Fibroblast of lung (primary cell): ENCODE results near the gene CT47C1. TPM values are rescaled to one million over a fixed set of nuclear protein-coding genes. Genes with fewer than 3 reads are reported as not detected.

Experiments used
- DNase-seq, 2 donors: peaks; one replicate each; pipeline versions ENCODE4 v3.0.0 to v3.0.0-alpha.2; 2010; ENCODE audit warnings: low read depth in 2 of 2
- H2AFZ ChIP-seq: 2 replicates; pipeline ENCODE4 v1.5.1; 2012; ENCODE audit warnings: low read length, control low read depth, inconsistent platforms
- H3K27ac ChIP-seq: 2 replicates; pipeline ENCODE4 v1.5.1; 2011; ENCODE audit warnings: low read length, control low read depth; ENCODE audit not compliant: insufficient read depth
- H3K27me3 ChIP-seq: 2 replicates; pipeline ENCODE4 v1.5.1; 2011; ENCODE audit warnings: mild to moderate bottlenecking, low read length; ENCODE audit not compliant: control insufficient read depth, insufficient read depth
- H3K36me3 ChIP-seq: 2 replicates; pipeline ENCODE4 v1.5.1; 2011; ENCODE audit warnings: low read length; ENCODE audit not compliant: control insufficient read depth, insufficient read depth
- H3K4me1 ChIP-seq: 2 replicates; pipeline ENCODE4 v1.5.1; 2011; ENCODE audit warnings: low read length; ENCODE audit not compliant: control insufficient read depth, insufficient read depth; ENCODE audit errors: extremely low read depth
- H3K4me2 ChIP-seq: 2 replicates; pipeline ENCODE4 v1.5.1; 2011; ENCODE audit warnings: low read length, control low read depth; ENCODE audit not compliant: insufficient read depth; ENCODE audit errors: extremely low read depth
- H3K4me3 ChIP-seq, 4 experiments: fragments of 200-600 bp in 1 of 4; sonication (generic) in 1 of 4; replicated peaks in 1 of 4; 2 replicates each; pipeline ENCODE4 v1.5.1; 2011 to 2016; ENCODE audit warnings: low read length in 4 of 4, low read depth in 3 of 4, mild to moderate bottlenecking in 3 of 4, control low read depth in 2 of 4, inconsistent platforms in 1 of 4, mixed read lengths in 1 of 4; ENCODE audit not compliant: insufficient read depth in 1 of 4; ENCODE audit errors: control extremely low read depth in 1 of 4
- H3K79me2 ChIP-seq: 2 replicates; pipeline ENCODE4 v1.5.1; 2012; ENCODE audit warnings: mild to moderate bottlenecking, low read length, inconsistent platforms; ENCODE audit not compliant: control insufficient read depth, insufficient read depth
- H3K9ac ChIP-seq: 2 replicates; pipeline ENCODE4 v1.5.1; 2011; ENCODE audit warnings: mild to moderate bottlenecking, low read length, control low read depth; ENCODE audit not compliant: insufficient read depth
- H3K9me3 ChIP-seq: 2 replicates; pipeline ENCODE4 v1.5.1; 2012; ENCODE audit warnings: low read depth, low read length; ENCODE audit not compliant: control insufficient read depth, insufficient read depth
- H4K20me1 ChIP-seq: 2 replicates; pipeline ENCODE4 v1.5.1; 2011; ENCODE audit warnings: low read length; ENCODE audit not compliant: control insufficient read depth, insufficient read depth; ENCODE audit errors: extremely low read depth
- EZH2 ChIP-seq: IDR thresholded peaks from 2 replicates; pipeline ENCODE4 v1.5.1; 2012; ENCODE audit warnings: low read length, control low read depth, mild to moderate bottlenecking; ENCODE audit errors: missing control alignments
- polyA plus RNA-seq, 2 donors: library from polyadenylated mRNA; depleted of rRNA in 1 of 2; stranded (reverse) in 1 of 2; unstranded in 1 of 2; fragments of >200 nt; gene quantifications; 2 replicates each; pipeline ENCODE4 v1.2.1, GENCODE V29; 2011 to 2012; ENCODE audit warnings: missing spikeins in 1 of 2
- total RNA-seq: library from RNA; depleted of rRNA; stranded (reverse); fragments of >200 nt; gene quantifications from 2 replicates; pipeline ENCODE4 v1.2.1, GENCODE V29; 2014
- TF ChIP-seq, protein P1 (sequence below), 2 donors: IDR thresholded peaks in 1 of 2; conservative IDR thresholded peaks in 1 of 2; 1 replicate in 1 of 2; 2 replicates in 1 of 2; pipeline ENCODE4 v1.5.1; 2011 to 2012; ENCODE audit warnings: low read length in 2 of 2, control low read depth in 1 of 2, inconsistent platforms in 1 of 2, low read depth in 1 of 2, mild to moderate bottlenecking in 1 of 2

CT47C1 gene
- total and polyA plus RNA-seq, 2 donors (not counting 1 experiment from before 2014, with no cell fraction given) = not detected

- Histone ChIP-seq H3K9ac (no peak overlapping the region), H3K27ac (no peak overlapping the region), H3K9me3 (no peaks in the 10 kb centered on the region), H3K4me3 (no peak overlapping the region), H2AFZ (no peak overlapping the region), H4K20me1 (no peaks in the 10 kb centered on the region), H3K36me3 (no peaks in the 10 kb centered on the region), H3K79me2 (no peaks in the 10 kb centered on the region), H3K4me2 (no peak overlapping the region), H3K4me1 (no peaks in the 10 kb centered on the region), H3K27me3 (no peaks in the 10 kb centered on the region)
- TF ChIP-seq, protein P1, sequence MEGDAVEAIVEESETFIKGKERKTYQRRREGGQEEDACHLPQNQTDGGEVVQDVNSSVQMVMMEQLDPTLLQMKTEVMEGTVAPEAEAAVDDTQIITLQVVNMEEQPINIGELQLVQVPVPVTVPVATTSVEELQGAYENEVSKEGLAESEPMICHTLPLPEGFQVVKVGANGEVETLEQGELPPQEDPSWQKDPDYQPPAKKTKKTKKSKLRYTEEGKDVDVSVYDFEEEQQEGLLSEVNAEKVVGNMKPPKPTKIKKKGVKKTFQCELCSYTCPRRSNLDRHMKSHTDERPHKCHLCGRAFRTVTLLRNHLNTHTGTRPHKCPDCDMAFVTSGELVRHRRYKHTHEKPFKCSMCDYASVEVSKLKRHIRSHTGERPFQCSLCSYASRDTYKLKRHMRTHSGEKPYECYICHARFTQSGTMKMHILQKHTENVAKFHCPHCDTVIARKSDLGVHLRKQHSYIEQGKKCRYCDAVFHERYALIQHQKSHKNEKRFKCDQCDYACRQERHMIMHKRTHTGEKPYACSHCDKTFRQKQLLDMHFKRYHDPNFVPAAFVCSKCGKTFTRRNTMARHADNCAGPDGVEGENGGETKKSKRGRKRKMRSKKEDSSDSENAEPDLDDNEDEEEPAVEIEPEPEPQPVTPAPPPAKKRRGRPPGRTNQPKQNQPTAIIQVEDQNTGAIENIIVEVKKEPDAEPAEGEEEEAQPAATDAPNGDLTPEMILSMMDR (conservative IDR thresholded peaks at IDR 0.05 in 1 of 2, IDR thresholded peaks at IDR 0.05 in 1 of 2; ENCODE audit: low read depth in 1 of 2, low read length in 2 of 2) = no peak
- TF ChIP-seq EZH2 = no peak
- peak; percentile 12 to 21 for DNase-seq
Observed at GRCh38 chrX:119055687-119056086, 17.1 kb upstream of the CT47C1 start.

GRCh38 chrX:119062750-119063374, 9.9 kb upstream of the CT47C1 start:
- Histone ChIP-seq H4K20me1 (no peaks in the 10 kb centered on the region), H3K4me1 (no peaks in the 10 kb centered on the region), H3K27ac (no peak overlapping the region), H3K9ac (no peak overlapping the region), H3K4me2 (no peak overlapping the region), H3K9me3 (no peaks in the 10 kb centered on the region), H2AFZ (no peak overlapping the region), H3K27me3 (no peaks in the 10 kb centered on the region), H3K79me2 (no peaks in the 10 kb centered on the region), H3K36me3 (no peaks in the 10 kb centered on the region), H3K4me3 (no peak overlapping the region)
- TF ChIP-seq, protein P1 (conservative IDR thresholded peaks at IDR 0.05 in 1 of 2, IDR thresholded peaks at IDR 0.05 in 1 of 2; ENCODE audit: low read depth in 1 of 2, low read length in 2 of 2) = no peak
- no peak for TF ChIP-seq EZH2
- peak; percentile 2 to 65 for DNase-seq

- no peak overlapping the region for H3K4me2 ChIP-seq
- TF ChIP-seq, protein P1 (conservative IDR thresholded peaks at IDR 0.05 in 1 of 2, IDR thresholded peaks at IDR 0.05 in 1 of 2; ENCODE audit: low read depth in 1 of 2, low read length in 2 of 2) = no peak
- TF ChIP-seq EZH2 = no peak
- H3K9me3 ChIP-seq = no peaks in the 10 kb centered on the region
- H2AFZ ChIP-seq = no peak overlapping the region
- no peak for DNase-seq
- no peaks in the 10 kb centered on the region for H4K20me1 ChIP-seq
- no peaks in the 10 kb centered on the region for H3K27me3 ChIP-seq
- no peak overlapping the region for H3K9ac ChIP-seq
- H3K79me2 ChIP-seq = no peaks in the 10 kb centered on the region
- no peaks in the 10 kb centered on the region for H3K4me1 ChIP-seq
- H3K36me3 ChIP-seq = no peaks in the 10 kb centered on the region
- H3K27ac ChIP-seq = no peak overlapping the region
- H3K4me3 ChIP-seq = no peak overlapping the region
Observed at GRCh38 chrX:119063428-119063827, 9.4 kb upstream of the CT47C1 start.
